BE2C (cell line): ENCODE data around the gene GFOD2.
A peak's percentile ranks its signal among the peaks of the same experiment; 100 is the strongest.

ENCODE experiments used
- DNase-seq: peaks from one replicate; pipeline ENCODE4 v3.0.0-alpha.2; 2020
- H3K27me3 ChIP-seq: fragments of 250-450 bp; sonication (Bioruptor Pico); 2 replicates; pipeline ENCODE4 v1.5.1; 2020; ENCODE audit warnings: mild to moderate bottlenecking
- H3K36me3 ChIP-seq: fragments of 250-450 bp; sonication (Bioruptor Pico); 2 replicates; pipeline ENCODE4 v1.5.1; 2020; ENCODE audit warnings: mild to moderate bottlenecking
- H3K4me1 ChIP-seq: fragments of 250-450 bp; sonication (Bioruptor Pico); 2 replicates; pipeline ENCODE4 v1.5.1; 2020
- H3K4me3 ChIP-seq: 2 replicates; pipeline ENCODE4 v1.5.1; 2011; ENCODE audit warnings: low read depth, low read length
- H3K9me3 ChIP-seq: fragments of 250-450 bp; sonication (Bioruptor Pico); 2 replicates; pipeline ENCODE4 v1.5.1; 2020
- CTCF ChIP-seq: IDR thresholded peaks from 2 replicates; pipeline ENCODE4 v1.5.1; 2012; ENCODE audit warnings: mild to moderate bottlenecking, low read depth, low read length

The GFOD2 gene

DNA sequence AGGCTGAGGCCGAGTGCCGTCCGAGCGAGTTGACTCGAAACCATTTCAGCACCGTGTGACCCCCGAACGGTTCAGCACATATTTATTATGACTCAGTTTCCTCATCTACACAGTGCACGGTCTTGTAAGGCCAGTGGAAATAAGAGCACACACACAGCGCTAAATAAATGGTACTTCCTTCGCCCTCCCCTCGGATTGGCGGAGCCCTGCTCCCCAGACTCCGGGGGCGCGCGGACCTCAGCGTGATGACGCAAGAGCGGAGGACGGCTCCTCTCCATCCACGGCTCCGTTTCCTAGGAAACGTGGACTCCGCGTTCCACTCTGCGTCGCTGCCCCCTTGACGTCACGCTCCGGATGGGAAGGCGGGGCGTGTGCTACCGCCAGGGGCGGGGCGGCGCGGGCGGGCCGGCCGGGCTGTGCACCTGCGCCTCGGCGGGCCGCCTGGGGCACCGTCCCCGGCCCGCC is 58.5 kb downstream of the GFOD2 start, which contains the start of gene PARD6A:
PARD6A (plus strand) TSS at position 397 of the 465 bp plus-strand sequence. CDS start 79 bp downstream, outside the sequence.
- no peak for TF ChIP-seq CTCF
- no peaks in the 10 kb centered on the region for H3K27me3 ChIP-seq
- peaks cover 6% of the 10 kb centered on the region for H3K36me3 ChIP-seq
- H3K4me3 ChIP-seq, result peak within 1 kb of the TSS; percentile 96
- H3K9me3 ChIP-seq, result no peaks in the 10 kb centered on the region
- DNase-seq, result peak; percentile 98
- H3K4me1 ChIP-seq, result no peaks in the 10 kb centered on the region; the same call in 1 of the 2 replicates

DNA sequence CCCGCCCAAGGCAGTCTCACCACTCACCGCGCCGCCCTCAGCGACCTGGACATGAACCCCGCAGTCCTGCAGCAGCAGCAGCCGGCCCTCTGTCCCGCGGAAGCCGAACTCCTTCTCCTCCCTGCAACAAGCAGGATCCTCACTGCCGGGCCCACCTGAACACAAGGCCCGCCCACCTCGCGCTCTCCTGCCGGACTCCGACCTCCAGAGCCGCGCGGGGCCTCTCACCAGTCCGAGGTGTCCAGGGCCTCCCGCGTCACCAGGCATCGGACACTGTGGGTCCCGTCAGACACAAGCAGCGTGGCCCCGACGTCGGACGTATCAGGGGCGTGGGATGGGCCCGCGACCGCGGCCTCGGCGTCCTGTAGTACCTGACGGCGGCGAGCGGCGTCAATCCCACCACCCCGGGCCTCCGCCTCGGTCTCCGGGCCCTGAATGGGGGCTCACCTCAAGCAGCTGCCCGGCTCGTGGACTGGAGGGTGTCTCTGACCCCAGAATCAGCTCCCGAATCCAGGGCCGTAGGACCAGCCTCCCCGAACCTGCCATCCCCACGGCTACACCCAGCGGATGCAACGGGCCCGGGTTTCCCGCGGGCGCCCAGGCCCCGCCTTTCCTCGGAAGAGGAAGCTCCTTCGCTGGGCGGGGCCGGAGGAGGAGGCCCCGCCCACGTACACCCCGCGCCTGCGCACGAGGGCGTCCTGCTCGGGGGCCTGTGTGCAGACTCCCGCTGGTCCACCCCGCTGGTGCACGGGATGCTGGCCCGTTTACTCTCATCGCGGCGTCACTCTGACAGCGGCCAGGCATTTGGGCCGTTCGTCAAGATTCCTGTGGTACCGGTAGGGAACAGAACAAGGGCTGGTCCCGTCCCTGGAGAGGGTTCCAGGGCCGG is 59.2 kb downstream of the GFOD2 start, which contains the start of gene ACD:
ACD (minus strand) TSS at position 586 of the 889 bp plus-strand sequence; CDS start at position 546, 40 bp downstream.
- TF ChIP-seq CTCF, result no peak
- H3K36me3 ChIP-seq, result peaks cover 11% of the 10 kb centered on the region
- H3K4me1 ChIP-seq, result no peaks in the 10 kb centered on the region; the same call in 1 of the 2 replicates
- DNase-seq, result peak; percentile 93
- H3K9me3 ChIP-seq, result no peaks in the 10 kb centered on the region
- no peaks in the 10 kb centered on the region for H3K27me3 ChIP-seq
- H3K4me3 ChIP-seq, result peak within 1 kb of the TSS; percentile 96

DNA sequence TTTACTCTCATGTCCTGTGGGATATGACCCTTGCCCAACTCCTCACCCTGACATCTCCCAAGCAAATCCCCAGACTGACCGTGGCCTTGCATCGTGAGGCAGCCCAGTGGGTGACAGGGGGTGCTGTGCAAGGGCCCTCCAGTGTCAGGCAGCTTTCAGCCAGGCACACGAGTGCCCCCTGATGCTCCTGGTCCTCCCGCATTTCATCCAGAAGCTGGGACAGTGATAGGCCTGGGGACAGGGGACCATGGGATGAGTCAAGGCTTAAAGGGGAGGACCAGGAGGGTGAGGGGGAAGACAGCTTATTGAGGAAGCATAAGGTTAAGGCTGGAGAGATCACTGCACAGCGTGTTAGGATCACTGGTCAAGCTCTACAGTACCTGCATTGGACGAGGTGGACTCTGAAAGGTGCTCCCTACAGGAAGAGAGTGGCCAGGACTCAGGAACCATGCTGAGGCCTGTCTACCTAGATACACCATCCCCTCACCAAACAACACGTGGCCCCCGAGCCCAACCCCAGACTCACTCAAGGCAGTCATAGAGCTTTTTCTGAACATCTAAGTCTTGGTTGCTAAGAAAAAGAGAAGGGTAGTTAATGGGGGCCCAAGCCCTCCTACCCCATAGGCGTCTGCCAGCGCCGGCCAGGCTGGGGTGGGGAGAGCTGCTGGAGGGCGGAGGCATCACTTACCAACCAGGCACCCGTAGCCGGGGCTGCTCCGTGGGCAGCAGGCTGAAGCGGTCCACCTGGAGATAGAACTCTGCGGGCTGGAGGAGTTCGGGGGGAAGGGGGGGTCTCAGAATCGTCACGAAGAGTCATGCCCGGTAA is 60.1 kb downstream of the GFOD2 start:
- DNase-seq, result no peak
- H3K4me1 ChIP-seq, result no peaks in the 10 kb centered on the region; the same call in 1 of the 2 replicates
- no peak for TF ChIP-seq CTCF
- no peaks in the 10 kb centered on the region for H3K27me3 ChIP-seq
- peaks cover 19% of the 10 kb centered on the region for H3K36me3 ChIP-seq
- H3K4me3 ChIP-seq, result peak overlapping the region; percentile 96
- no peaks in the 10 kb centered on the region for H3K9me3 ChIP-seq

DNA sequence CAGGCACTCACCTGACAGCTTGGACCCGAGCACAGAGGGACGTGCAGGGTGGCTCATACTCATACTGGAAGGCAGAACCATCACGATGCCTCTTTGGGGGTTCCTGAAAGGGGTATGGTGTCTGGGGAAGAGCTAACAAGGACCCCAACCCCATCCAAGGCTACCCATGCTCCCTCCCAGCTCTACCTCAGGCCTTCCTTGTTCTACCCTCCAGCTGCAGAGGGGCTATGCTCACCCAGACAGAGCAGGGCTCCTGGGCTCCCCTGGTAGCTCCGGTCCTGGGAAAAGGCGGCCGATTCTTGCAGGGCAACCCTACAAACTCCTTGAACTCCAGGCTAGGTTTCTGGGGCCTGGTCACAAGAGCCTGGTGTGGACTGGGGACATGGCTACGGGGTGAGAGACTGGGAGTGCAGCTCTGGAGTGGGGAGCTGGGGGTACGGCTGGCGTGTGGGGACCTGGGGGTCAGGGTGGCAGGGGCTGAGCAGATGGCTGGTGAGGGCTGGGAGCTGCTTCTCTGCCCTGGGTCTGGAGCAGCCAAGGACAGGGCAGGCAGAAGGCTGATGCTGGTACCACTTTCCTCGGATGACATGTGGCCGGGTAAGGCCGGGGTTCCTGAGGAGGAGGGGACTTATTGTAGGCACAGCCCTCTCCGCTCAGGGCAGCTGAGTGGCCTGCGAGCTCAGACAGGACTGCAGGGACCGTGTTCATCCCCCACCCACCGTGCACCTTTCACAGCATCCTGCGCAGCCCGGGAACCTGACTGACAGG is 61.2 kb downstream of the GFOD2 start:
- Histone ChIP-seq H3K9me3 (no peaks in the 10 kb centered on the region), H3K27me3 (no peaks in the 10 kb centered on the region), H3K4me3 (no peak overlapping the region), H3K4me1 (no peaks in the 10 kb centered on the region; the same call in 1 of the 2 replicates), H3K36me3 (peaks cover 19% of the 10 kb centered on the region)
- no peak for TF ChIP-seq CTCF
- DNase-seq, result no peak

DNA sequence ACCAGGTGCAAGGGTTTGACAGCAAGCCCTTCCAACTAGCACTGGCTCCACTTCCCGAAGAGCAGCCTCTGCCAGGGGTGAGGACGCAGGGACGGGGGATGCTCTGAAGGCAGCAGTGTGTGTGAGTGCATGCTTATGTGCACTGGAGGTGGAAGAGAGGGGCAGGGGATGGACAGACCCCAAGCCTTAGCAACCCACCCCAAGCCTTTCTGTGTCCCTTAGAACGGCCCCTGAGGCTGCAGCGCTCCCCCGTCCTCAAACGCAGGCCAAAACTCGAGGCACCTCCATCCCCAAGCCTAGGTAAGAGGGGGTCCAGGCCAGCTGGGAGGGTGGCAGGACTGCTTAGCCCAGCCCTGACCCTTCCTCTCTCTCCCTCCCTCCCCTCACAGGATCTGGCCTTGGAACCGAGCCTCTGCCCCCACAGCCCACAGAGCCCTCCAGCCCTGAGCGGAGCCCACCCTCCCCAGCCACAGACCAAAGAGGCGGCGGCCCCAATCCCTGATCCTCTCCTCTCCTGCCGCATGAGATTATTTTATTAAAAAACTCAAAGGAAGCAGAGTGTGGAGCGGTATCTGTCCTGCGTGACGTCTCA is 62.0 kb downstream of the GFOD2 start:
- Histone ChIP-seq H3K4me1 (peaks cover 2% of the 10 kb centered on the region; the same call in 1 of the 2 replicates), H3K36me3 (peaks cover 19% of the 10 kb centered on the region), H3K4me3 (no peak overlapping the region), H3K9me3 (no peaks in the 10 kb centered on the region), H3K27me3 (no peaks in the 10 kb centered on the region)
- DNase-seq, result no peak
- TF ChIP-seq CTCF, result no peak
